ENCODE results near the gene MTHFD1L.

GRCh38 chr6:150822932-150823331 is 42.6 kb upstream of the MTHFD1L start:
- TF ChIP-seq CTCF (IDR thresholded peaks at IDR 0.05) (no peak), POLR2A (IDR thresholded peaks at IDR 0.05) (no peak)

Measured in body of pancreas (tissue), 4 donors.